HG03280 (cell line): ENCODE measurements around the gene ZBTB9.

ENCODE experiments used
- ATAC-seq: cut with Tn5 transposase; IDR thresholded peaks from one replicate; pipeline ENCODE4 v1.9.1; 2021; ENCODE audit warnings: mild to moderate bottlenecking, moderate library complexity; ENCODE audit not compliant: unreplicated experiment

Gene ZBTB9

DNA sequence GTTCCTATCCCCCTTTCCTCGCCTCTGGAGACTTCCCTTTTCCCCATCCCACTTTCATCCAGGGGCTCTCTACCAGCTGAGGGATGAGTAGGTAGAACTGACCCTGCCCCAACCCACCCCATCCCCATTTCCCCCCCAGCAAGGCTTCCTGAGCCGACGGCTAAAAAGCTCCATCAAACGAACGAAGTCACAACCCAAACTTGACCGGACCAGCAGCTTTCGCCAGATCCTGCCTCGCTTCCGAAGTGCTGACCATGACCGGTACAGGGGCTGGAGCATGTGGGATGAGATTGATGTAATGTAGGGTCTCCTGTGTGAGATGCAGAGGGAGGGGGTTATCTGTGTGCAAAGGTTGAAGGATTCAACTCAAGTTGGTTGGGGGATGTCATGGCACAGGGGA is 21.8 kb upstream of the ZBTB9 start:
- ATAC-seq: no peak

DNA sequence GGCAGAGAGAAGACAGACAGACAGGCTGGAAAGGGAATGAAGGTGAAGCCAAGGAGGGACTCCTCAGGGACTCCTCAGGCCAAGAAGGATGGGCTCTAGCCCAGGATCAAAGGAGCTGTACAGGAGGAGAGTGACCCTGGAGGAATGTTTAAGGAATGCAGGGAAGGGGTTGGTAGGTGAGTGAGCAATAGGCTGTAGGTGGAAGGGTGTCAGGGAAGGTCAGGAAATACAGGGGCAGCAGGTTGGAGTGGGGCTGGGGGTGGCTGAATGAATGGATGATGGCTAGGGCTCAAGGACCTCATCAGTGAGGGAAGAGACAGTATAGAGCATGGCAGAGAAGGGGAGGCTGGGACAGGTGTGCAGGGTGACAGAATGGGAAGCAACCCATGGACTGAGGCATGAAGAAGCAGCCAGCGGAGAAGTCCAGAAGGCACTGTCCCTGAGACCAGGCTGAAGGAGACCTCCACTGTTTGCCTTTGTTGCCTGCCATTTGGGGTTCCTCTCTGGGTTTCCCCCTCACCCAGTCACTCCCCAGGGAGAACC is 21.3 kb upstream of the ZBTB9 start:
- ATAC-seq: no peak

DNA sequence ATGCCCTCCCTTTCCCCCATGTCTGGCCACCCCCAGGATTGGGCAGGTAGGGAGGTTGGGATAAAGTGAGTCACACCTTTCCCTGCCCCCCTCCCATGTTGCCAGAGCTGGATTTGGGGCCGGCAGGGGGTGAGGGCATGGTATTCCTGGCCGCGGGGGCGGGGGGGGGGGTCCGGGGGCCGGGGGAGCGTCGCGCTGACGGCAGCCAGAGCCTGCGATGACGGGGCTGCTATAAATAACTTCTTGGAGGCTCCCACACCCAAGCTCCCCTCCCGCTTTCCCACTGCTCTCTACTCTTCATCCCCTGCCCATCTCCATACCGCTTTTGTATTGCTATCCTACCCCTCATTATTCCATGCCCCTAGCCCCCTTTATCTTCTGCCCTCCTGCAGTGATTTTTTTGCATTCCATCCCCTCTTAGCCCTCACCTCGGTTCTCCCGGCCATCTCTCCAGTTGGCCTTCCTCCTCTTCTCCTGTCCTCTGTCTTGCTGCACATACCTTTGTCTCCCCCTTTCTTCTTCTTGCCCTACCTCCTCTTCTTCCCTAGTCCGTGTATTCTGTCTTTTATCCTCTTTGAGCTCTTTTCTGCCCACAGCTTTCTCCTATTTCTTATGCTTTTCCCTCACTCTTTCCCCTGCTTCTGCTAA is 20.7 kb upstream of the ZBTB9 start:
- ATAC-seq: no peak

DNA sequence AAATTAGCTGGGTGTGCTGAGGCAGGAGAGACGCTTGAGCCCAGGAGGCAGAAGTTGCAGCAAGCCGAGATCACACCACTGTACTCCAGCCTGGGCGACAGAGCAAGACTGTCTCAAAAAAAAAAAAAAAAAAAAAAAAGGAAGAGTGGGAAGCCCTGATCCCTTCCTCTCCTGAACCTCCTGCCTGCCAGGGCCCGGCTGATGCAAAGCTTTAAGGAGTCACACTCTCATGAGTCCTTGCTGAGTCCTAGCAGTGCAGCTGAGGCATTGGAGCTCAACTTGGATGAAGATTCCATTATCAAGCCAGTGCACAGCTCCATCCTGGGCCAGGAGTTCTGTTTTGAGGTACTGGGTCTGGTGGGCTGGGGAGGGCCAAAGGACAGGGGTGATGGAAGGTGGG is 19.4 kb upstream of the ZBTB9 start:
- ATAC-seq: no peak

DNA sequence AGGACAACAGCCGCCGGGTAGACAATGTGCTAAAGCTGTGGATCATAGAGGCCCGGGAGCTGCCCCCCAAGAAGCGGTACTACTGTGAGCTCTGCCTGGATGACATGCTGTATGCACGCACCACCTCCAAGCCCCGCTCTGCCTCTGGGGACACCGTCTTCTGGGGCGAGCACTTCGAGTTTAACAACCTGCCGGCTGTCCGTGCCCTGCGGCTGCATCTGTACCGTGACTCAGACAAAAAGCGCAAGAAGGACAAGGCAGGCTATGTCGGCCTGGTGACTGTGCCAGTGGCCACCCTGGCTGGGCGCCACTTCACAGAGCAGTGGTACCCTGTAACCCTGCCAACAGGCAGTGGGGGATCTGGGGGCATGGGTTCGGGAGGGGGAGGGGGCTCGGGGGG is 16.7 kb upstream of the ZBTB9 start:
- ATAC-seq: no peak

DNA sequence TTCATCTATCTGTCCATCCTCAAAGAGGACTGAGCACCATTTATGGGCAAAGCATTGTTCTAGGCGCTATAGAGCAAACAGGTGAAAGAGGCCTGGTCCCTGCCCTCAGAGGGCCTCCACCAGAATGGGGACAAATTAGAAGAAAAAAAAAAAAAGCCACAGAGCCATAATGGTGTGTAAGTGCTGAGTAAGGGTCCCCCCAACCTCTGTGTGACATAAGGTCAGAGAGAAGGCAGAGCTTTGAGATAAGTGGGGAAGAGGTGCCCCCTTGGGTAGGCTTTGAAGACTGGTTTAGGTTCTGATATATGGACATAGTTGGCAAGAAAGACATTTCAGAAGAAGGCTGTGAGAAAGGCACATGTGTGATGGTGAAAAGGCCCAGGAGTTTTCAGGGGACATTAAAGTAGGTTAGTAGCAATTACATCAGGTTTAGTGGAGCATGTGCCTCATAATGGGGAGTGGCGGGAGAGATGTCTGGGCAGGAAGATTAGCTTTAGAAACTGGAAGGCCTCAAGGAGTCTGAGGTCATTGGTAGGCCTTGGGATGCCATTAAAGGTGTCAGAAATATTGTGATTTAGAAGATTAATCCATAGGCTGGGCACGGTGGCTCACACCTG is 15.3 kb upstream of the ZBTB9 start:
- no peak for ATAC-seq

DNA sequence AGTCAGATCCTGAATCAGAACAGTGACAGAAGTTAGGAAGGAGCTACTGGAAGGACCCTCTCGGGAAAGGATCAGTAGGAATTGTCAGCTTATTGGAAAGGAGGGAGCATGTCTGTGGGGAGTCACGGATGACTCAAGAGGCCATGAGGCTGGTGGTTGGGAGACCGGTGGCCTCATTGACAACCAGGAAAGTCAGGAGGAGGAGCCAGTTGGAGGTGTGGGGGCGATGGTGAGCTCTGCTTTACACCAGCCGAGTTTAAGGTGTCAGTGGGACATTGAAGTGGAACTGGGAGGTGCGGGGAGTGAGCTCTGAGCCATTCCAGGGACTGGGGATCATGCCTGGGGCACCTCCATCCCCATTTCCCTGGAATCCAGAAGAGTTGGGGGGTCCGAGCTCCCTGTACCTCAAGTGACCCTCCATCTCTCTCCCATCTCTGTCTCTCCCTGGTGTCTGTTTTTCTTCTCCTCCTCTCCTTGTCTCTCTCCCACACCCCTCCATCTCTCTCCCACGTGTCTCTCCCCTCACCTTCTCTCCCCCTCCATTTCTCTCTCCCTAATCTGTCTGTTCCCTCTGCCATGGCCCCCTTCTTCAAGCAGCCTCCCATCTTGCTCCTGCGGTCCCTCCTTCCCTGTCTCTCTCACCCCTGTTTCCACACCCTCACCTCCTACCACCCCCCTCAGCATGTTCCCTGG is 14.3 kb upstream of the ZBTB9 start:
- ATAC-seq: no peak

DNA sequence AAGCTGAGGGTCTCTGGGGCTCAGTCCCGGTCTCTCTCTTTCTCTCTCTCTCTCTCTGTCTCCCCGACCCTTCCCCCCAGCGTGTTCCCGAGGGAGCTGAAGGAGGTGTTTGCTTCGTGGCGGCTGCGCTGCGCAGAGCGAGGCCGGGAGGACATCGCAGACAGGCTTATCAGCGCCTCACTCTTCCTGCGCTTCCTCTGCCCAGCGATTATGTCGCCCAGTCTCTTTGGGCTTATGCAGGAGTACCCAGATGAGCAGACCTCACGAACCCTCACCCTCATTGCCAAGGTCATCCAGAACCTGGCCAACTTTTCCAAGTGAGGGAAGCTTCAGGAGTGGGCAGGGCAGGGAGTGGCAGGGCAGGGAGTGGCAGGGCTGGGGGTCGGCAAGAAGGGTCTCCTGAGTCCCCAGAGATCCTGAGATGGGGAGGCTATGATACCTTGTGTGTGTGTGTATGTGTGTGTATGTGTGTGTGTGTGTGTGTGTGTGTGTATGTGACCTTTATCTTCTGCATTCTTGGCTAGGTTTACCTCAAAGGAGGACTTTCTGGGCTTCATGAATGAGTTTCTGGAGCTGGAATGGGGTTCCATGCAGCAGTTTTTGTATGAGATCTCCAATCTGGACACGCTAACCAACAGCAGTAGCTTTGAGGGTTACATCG is 13.6 kb upstream of the ZBTB9 start:
- no peak for ATAC-seq

DNA sequence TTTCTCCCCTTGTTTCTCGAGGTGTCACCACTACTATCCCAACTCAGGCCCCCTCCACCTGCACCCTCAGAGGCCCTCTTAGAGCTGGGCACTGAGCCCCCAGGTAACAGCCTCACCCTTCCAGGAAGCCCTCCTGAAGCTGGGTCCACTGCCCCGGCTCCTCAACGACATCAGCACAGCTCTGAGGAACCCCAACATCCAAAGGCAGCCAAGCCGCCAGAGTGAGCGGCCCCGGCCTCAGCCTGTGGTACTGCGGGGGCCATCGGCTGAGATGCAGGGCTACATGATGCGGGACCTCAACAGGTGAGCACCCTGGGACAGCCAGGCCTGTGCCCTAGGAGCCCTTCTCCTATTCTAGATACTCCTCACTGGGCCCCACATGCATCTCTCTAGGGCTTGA is 12.9 kb upstream of the ZBTB9 start:
- ATAC-seq: no peak

DNA sequence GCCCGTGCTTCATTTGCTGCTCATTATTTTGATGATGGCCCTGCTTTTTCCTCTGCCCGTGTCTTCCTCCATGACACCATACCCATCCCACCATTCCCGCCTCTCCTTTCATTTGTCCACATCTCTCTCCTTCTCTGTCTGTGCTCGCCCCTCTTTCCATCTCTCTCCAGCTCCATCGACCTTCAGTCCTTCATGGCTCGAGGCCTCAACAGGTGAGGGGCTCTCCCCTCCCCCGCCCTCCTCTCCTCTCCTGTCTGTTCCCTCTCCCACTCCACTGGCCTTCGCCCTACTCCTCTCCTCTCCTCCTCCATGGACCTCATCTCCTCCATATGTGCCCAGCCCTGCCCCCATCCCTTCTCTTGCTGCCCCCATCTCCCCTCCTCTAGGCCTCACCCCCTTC is 12.1 kb upstream of the ZBTB9 start:
- ATAC-seq: no peak

DNA sequence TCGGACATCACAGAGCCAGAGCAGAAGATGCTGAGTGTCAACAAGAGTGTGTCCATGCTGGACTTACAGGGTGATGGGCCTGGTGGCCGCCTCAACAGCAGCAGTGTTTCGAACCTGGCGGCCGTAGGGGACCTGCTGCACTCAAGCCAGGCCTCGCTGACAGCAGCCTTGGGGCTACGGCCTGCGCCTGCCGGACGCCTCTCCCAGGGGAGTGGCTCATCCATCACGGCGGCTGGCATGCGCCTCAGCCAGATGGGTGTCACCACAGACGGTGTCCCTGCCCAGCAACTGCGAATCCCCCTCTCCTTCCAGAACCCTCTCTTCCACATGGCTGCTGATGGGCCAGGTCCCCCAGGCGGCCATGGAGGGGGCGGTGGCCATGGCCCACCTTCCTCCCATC is 11.4 kb upstream of the ZBTB9 start:
- ATAC-seq: no peak

DNA sequence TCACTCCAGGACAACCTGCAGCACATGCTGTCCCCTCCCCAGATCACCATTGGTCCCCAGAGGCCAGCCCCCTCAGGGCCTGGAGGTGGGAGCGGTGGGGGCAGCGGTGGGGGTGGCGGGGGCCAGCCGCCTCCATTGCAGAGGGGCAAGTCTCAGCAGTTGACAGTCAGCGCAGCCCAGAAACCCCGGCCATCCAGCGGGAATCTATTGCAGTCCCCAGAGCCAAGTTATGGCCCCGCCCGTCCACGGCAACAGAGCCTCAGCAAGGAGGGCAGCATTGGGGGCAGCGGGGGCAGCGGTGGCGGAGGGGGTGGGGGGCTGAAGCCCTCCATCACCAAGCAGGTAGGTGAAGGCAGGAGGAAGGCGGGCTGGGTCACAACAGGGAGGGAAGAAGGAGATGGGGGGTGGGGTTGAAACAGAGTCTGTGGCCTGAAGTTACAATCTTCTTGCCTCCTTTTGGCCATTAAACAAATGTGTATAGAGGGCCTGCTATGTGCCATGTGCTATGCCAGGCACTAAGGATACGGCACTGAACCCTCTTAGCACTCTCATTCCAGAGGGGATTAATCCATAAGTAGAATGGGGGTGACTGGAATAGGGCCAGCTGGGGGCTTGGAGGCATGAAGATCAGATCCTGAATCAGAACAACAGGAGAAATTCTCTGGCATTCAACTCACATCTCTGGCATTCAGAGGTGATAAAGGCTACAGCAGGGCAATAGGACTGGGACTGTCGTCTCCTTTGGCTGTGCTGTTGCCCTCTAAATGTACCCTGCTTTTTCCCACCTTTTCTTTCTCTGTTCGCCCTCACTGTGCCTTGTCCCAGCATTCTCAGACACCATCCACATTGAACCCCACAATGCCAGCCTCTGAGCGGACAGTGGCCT is 10.5 kb upstream of the ZBTB9 start:
- ATAC-seq: no peak

DNA sequence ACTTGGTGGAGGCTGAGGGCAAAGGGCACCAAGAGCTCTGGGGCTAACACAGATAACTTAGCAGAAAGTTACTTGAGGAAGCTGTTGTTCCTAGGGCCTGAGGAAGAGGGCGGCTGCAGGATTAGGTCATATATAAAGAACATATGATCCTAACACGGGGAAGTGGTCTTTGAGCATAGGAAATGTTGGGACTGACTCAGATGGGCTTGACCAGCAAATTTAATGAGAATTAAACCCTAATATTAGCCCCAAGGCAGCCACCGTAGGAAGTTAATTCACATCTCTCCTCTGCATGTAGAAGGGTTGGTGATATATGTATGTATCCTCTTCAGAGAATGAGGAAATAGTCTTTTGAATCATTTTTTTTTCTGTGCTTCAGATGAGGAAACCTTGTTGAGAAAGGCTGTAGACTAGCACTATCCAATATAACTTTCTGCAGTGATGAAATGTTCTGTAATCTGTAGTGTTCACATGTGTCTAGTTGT is 9.2 kb upstream of the ZBTB9 start:
- ATAC-seq: no peak

DNA sequence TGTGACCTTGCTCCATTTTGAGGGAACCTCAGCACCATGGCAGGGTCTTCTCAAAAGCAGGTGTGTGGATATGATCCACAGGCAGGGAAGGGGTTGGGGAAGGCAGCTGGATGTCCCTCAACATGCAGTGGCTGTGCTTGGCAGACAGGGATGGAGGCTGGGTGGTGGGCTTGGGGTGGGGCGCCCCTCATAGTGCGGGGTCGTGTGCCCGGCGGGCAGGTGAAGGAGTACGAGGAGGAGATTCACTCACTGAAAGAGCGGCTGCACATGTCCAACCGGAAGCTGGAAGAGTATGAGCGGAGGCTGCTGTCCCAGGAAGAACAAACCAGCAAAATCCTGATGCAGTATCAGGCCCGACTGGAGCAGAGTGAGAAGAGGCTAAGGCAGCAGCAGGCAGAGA is 8.0 kb upstream of the ZBTB9 start:
- no peak for ATAC-seq

DNA sequence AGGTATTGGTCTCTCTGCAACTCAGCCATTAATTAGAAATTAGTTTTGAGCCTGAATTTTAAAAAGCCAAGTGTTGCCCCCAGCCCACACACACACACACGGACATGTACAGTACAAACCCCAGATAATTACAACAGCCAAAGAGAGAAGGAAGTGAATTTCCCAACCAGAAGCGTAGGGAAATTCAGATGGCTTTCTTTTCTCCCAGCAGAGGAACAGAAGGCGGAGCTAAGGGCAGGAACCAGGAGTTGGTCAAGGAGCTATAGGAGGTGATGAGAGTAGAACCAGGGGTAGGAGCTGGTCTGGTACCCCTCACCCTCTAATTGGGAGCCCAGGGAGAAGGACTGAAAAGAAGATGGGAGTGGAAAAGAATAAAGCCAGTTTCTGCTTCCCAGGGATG is 3.9 kb upstream of the ZBTB9 start:
- no peak for ATAC-seq

DNA sequence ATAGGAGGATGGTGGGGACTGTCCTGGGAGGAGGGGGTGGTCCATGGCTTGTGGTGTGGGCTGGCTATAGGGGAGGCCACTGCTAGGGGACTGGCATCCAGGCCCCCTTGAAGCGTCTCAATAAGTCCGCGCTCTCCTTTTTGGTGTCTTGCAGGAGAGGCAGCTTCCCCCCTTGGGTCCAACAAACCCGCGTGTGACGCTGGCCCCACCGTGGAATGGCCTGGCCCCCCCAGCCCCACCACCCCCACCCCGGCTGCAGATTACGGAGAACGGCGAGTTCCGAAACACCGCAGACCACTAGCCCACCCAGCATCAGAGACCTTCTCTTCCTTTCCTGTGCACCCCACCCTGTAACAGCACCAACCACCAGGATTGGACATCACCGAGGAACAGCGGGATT is 2.8 kb upstream of the ZBTB9 start:
- ATAC-seq: no peak

DNA sequence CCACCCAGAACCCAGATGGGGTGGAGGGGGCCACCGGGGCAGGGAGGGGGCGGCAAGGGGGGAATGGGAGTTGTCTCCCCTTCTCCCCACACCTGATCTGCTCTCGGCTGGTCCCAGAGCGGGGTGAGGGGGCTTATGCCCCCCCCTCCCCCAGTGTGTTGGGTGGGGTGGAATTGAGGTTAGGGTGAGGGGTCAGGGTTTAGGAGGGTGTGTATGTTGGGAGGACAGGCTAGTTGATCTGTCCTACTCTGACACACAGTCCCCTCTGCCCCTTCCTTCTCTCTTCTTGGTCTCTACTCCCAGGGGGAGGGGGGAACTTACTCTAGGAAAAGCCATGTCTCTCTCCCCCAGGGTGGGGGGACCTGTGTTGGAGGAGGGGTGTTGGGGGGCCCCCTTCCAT is 1.9 kb upstream of the ZBTB9 start:
- no peak for ATAC-seq

DNA sequence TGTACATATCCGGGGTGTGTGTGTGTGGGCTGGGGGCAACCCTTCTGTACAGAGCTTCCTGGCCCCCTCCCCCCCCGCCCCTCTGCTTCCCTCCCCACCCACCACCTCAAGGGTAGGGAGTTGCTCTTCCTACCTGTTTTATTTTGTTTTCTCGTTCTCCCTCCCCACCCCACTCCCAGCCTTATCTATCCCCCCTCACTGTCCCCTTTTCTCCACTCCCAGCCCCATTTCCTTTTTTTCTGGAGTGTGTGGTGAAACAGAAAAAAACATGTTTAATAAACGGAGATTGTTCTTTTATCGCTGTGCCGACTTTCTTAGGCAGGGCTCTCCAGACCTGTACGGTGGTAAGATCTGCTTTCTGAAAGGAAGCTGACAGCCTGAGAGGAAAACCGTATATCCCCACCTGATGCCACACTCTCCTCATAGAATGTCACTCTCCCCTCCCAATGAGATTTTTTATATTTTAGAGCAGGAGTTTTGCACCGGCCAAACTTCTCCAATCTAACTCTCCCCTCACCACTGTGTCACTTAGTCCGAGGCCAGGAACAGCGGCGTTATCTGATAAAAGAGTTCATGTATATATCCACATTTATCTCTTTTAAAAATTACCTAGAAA is 875 bp upstream of the ZBTB9 start:
- no peak for ATAC-seq

DNA sequence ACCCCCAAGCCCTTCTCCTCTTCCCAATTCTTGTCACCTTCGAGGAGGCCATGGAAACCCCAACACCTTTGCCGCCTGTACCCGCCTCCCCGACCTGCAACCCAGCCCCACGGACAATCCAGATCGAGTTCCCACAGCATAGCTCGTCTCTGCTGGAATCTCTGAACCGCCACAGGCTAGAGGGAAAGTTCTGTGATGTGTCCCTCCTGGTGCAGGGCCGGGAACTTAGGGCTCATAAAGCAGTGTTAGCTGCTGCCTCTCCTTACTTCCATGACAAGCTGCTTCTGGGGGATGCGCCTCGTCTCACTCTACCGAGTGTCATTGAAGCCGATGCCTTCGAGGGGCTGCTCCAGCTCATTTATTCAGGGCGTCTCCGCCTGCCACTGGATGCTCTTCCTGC is 675 bp downstream of the ZBTB9 start:
- ATAC-seq: no peak

DNA sequence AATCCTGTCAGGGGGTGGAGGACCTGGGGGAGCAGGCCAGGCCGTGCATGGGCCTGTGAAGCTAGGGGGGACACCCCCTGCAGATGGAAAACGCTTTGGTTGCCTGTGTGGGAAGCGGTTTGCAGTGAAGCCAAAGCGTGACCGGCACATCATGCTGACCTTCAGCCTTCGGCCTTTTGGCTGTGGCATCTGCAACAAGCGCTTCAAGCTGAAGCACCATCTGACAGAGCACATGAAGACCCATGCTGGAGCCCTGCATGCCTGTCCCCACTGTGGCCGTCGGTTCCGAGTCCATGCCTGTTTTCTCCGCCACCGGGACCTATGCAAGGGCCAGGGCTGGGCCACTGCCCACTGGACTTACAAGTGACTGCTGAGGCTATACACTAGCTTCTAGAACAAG is 1.8 kb downstream of the ZBTB9 start:
- no peak for ATAC-seq
